Epithelial cell of esophagus (primary cell): ENCODE measurements around the gene TAF4B.
"Not testable (repeated sequence)": the region's sequence is repeated elsewhere in the genome, so short reads cannot be mapped to it uniquely, and the experiment has no call there.

ENCODE experiments used
- DNase-seq: peaks from one replicate; pipeline ENCODE4 v3.0.0; 2010; ENCODE audit warnings: low read depth
- H3K4me3 ChIP-seq: 2 replicates; pipeline ENCODE4 v1.5.1; 2011; ENCODE audit warnings: mild to moderate bottlenecking, low read length, control low read depth
- CTCF ChIP-seq: IDR thresholded peaks from 2 replicates; pipeline ENCODE4 v1.5.1; 2011; ENCODE audit warnings: low read depth, mild to moderate bottlenecking, low read length, control low read depth, inconsistent platforms; ENCODE audit not compliant: insufficient read depth; ENCODE audit errors: missing control alignments

TAF4B gene

GRCh38 chr18:26356045-26356785 lies 130.0 kb downstream of the TAF4B start:
- H3K4me3 ChIP-seq, result no peak overlapping the region
- DNase-seq, result no peak
- no peak for TF ChIP-seq CTCF

GRCh38 chr18:26357960-26358359 lies 131.7 kb downstream of the TAF4B start:
- H3K4me3 ChIP-seq, result no peak overlapping the region
- no peak for TF ChIP-seq CTCF
- no peak for DNase-seq

GRCh38 chr18:26362021-26362420 lies 135.8 kb downstream of the TAF4B start:
- TF ChIP-seq CTCF, result no peak
- DNase-seq, result no peak
- no peak overlapping the region for H3K4me3 ChIP-seq

GRCh38 chr18:26367425-26367824 lies 141.2 kb downstream of the TAF4B start:
- DNase-seq, result no peak
- no peak for TF ChIP-seq CTCF

GRCh38 chr18:26370037-26370436 lies 143.8 kb downstream of the TAF4B start:
- DNase-seq, result no peak
- TF ChIP-seq CTCF, result no peak
- H3K4me3 ChIP-seq, result no peak overlapping the region

More at GRCh38 chr18:26367425-26367824, 141.2 kb downstream of the TAF4B start:
- no peak overlapping the region for H3K4me3 ChIP-seq

- DNase-seq, result no peak
- TF ChIP-seq CTCF, result no peak
- no peak overlapping the region for H3K4me3 ChIP-seq
Observed at GRCh38 chr18:26376105-26376504, 149.9 kb downstream of the TAF4B start.

- no peak overlapping the region for H3K4me3 ChIP-seq
- no peak for DNase-seq
- no peak for TF ChIP-seq CTCF
Observed at GRCh38 chr18:26378701-26379100, 152.5 kb downstream of the TAF4B start.

GRCh38 chr18:26381555-26381954 lies 155.3 kb downstream of the TAF4B start:
- not testable (repeated sequence) for DNase-seq, H3K4me3 ChIP-seq
